ENCODE data around the gene SNRNP70. TPM values are rescaled to one million over a fixed set of nuclear protein-coding genes. Genes with fewer than 3 reads are reported as not detected.
A peak's percentile ranks its signal among the peaks of the same experiment; 100 is the strongest.

SNRNP70 gene, protein sequence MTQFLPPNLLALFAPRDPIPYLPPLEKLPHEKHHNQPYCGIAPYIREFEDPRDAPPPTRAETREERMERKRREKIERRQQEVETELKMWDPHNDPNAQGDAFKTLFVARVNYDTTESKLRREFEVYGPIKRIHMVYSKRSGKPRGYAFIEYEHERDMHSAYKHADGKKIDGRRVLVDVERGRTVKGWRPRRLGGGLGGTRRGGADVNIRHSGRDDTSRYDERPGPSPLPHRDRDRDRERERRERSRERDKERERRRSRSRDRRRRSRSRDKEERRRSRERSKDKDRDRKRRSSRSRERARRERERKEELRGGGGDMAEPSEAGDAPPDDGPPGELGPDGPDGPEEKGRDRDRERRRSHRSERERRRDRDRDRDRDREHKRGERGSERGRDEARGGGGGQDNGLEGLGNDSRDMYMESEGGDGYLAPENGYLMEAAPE
- total RNA-seq (2016; rRNA removed; fragmentation: Illumina TruSeq; extraction: Trizol), result 85.9 and 150 TPM in 2 replicates
- 11.5 and 14.5 TPM in 2 replicates for total RNA-seq (2016; cell fraction: cytosol; rRNA removed; fragmentation: Illumina TruSeq; extraction: Trizol; ENCODE audit: low read depth)
- total RNA-seq (2016; cell fraction: insoluble cytoplasmic fraction; rRNA removed; fragmentation: Illumina TruSeq; extraction: Trizol), result 75.6 and 153 TPM in 2 replicates
- total RNA-seq (2016; cell fraction: membrane; rRNA removed; fragmentation: Illumina TruSeq; extraction: Trizol), result 24.7 and 25.3 TPM in 2 replicates
- total RNA-seq (2016; cell fraction: nucleus; rRNA removed; fragmentation: Illumina TruSeq; extraction: Trizol), result 111 and 131 TPM in 2 replicates
- polyA plus RNA-seq (2011; rRNA removed), result 210 and 272 TPM in 2 replicates
- polyA plus RNA-seq (2011; cell fraction: cytosol; rRNA removed), result 54.3 and 101 TPM in 2 replicates
- polyA plus RNA-seq (2011; cell fraction: nucleus; rRNA removed), result 2,510 and 2,895 TPM in 2 replicates
- 150 and 238 TPM in 2 replicates for polyA plus RNA-seq (2012)
- 10.9 and 11.3 TPM in 2 replicates for polyA plus RNA-seq (2016; cell fraction: cytosol; fragmentation: Illumina TruSeq; extraction: Trizol; ENCODE audit: low read depth)
- polyA plus RNA-seq (2016; cell fraction: insoluble cytoplasmic fraction; fragmentation: Illumina TruSeq; extraction: Trizol; ENCODE audit: low read depth), result 110 and 134 TPM in 2 replicates
- 12.6 and 14.1 TPM in 2 replicates for polyA plus RNA-seq (2016; cell fraction: membrane; fragmentation: Illumina TruSeq; extraction: Trizol; ENCODE audit: low read depth)
- polyA plus RNA-seq (2016; cell fraction: nucleus; fragmentation: Illumina TruSeq; extraction: Trizol; ENCODE audit: insufficient read depth, low read depth), result 389 and 398 TPM in 2 replicates
- 69.0 and 98.0 TPM in 2 replicates for polyA minus RNA-seq (2011; rRNA and poly(A)+ RNA removed; ENCODE audit: low replicate concordance)
- 31.5 and 36.6 TPM in 2 replicates for polyA minus RNA-seq (2011; cell fraction: cytosol; rRNA and poly(A)+ RNA removed)
- polyA minus RNA-seq (2011; cell fraction: nucleus; rRNA and poly(A)+ RNA removed), result 105 and 134 TPM in 2 replicates
- percentile 89 among the genes with signal in this experiment for Bru-seq, nascent RNA
- BruChase-seq, experiment 1, labeled RNA remaining after a 6-hour chase, result percentile 95 among the genes with signal in this experiment
- percentile 92 among the genes with signal in this experiment for BruChase-seq, experiment 2, labeled RNA remaining after a 2-hour chase
- long read RNA-seq, experiment 1, transcript SNRNP70-206 (10 exons, 1,574 nt), result major isoform, 18 of 37 reads
- long read RNA-seq, experiment 1, transcript SNRNP70-201 (10 exons, 1,603 nt), result minor isoform, 6 of 37 reads
- long read RNA-seq, experiment 1, partial matches to known transcripts, result 4 of 37 reads
- long read RNA-seq, experiment 1, other reads (novel, unspliced or antisense), result 7 of 37 reads
- long read RNA-seq, experiment 2, transcript SNRNP70-206 (10 exons, 1,574 nt), result major isoform, 11 of 77 reads
- long read RNA-seq, experiment 2, partial matches to known transcripts, result 51 of 77 reads
- long read RNA-seq, experiment 2, other reads (novel, unspliced or antisense), result 10 of 77 reads

DNA sequence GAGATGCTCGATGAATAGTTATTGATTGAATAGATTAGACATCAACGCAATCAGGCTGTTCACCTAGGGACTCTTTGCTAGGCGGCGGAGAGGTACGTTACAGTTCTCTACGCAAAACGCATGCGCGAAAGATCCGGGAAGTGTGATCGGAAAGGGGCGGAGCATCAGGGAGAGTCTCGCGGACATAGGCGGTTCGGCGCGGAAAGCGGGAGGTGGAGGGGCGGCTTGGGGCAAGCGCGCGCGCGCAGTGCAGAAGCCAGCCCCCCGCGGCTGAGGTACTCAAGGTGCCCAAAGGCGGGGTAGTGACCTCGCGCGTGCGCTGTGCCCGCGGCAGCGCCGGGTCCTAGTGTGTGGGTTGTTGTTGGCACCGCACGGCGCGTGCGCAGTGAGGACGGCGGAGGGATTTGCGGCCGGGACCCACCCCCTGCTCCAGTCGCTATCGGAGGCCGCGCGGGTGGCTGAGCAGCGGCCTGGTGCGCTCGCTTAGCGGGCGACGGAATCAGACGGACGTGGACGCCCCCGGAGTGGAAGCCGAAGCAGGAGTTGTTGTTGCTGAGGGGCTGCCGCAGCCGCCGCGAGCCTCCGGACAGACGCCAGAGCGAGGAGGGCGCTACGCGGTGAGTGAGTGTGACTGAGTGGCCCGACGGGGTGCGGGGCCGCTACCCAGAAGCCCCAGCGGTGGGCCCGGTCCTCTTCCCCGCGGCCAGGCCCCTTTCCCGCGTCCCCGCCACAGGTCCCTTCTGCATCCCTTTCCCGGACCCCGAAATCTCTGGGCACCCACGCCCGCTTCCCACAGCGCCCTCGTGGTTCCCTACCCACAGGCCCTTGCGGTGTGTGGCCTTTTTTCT lies at the start of gene SNRNP70:
Gene SNRNP70, plus strand, starts transcription at position 432 of the 848 bp plus-strand sequence. CDS start 964 bp downstream, outside the sequence.
- 2% methylated on average over 31 of the region's 89 CpGs for WGBS (ENCODE audit: low lambda C conversion rate)
- in situ Hi-C loops (cut with HindIII; ENCODE audit: extremely low pct_ligation_motif_present, low pct_unique_long_range_greater_than_20kb) (no loop called here), intact Hi-C loops (cut with micrococcal nuclease; ENCODE audit: unreplicated experiment) (no loop called here)
- Histone ChIP-seq H3K27me3 (ENCODE audit: control insufficient read depth in 1 of 2, insufficient read depth in 2 of 2, low read length in 2 of 2) (no peaks in the 10 kb centered on the region; a peak in 1 of 5 replicates), H2AFZ (ENCODE audit: low read length) (peak within 1 kb of the TSS; percentile 24), H3K4me2 (ENCODE audit: low read depth, low read length) (peak within 1 kb of the TSS; percentile 99), H3K79me2 (ENCODE audit: insufficient read depth, low read length) (peaks cover 41% of the 10 kb centered on the region), H3K36me3 (replicated peaks in 1 of 2; ENCODE audit: control insufficient read depth in 1 of 2, insufficient read depth in 2 of 2, low read length in 2 of 2) (peaks cover 13 to 21% of the 10 kb centered on the region in 2 experiments), H3K9me3 (ENCODE audit: low read length) (no peaks in the 10 kb centered on the region; the same call in 1 of the 2 replicates), H3K27ac (ENCODE audit: extremely low read length, insufficient read depth, low read length) (peak within 1 kb of the TSS; percentile 94), H3K4me3 (replicated peaks in 1 of 3; ENCODE audit: insufficient read depth in 1 of 3, low read depth in 2 of 3, low read length in 3 of 3) (peak within 1 kb of the TSS; percentile 91 to 97 (median 93)), H4K20me1 (ENCODE audit: insufficient read depth, low read length) (peaks cover 38% of the 10 kb centered on the region), H3K9ac (ENCODE audit: insufficient read depth, low read depth, low read length) (peak within 1 kb of the TSS; percentile 99), H3K4me1 (ENCODE audit: insufficient read depth, low read length) (peaks cover 51% of the 10 kb centered on the region)
- ATAC-seq, result peak; percentile 91
- FAIRE-seq, result peak; percentile 82
- ChIA-PET CTCF (ENCODE audit: low intra/inter-chr PET ratio, low total read pairs) (no interaction called here), POLR2A (no interaction called here)
- no TSS peak for BruUV-seq (replicated peaks)
- peak; percentile 97 for DNase-seq (ENCODE audit: low spot score)
- TF ChIP-seq ZNF143 (CRISPR knock-in tag; IDR thresholded peaks at IDR 0.05) (peak; percentile 88), SOX13 (IDR thresholded peaks at IDR 0.05) (no peak), SOX13 (CRISPR knock-in tag; conservative IDR thresholded peaks at IDR 0.05 in 1 of 2, IDR thresholded peaks at IDR 0.05 in 1 of 2) (0 out of 4 replicates have a peak, but pooled peaks of 1 of the 2 experiments have one; percentile 28), DR1 (CRISPR knock-in tag; IDR thresholded peaks at IDR 0.05) (peak; percentile 74; the same call in 1 of the 2 replicates), ZNF747 (CRISPR knock-in tag; IDR thresholded peaks at IDR 0.05; ENCODE audit: borderline replicate concordance) (0 out of 2 replicates have a peak, but pooled peaks have one; percentile 27), ZBTB42 (CRISPR knock-in tag; IDR thresholded peaks at IDR 0.05) (0 out of 2 replicates have a peak, but pooled peaks have one; percentile 43), ATF7-NPFF (CRISPR knock-in tag; IDR thresholded peaks at IDR 0.05; ENCODE audit: low read depth) (peak; percentile 69; the same call in 1 of the 2 replicates), RFXANK (CRISPR knock-in tag; IDR thresholded peaks at IDR 0.05) (no peak)
- TF ChIP-seq, protein P1, sequence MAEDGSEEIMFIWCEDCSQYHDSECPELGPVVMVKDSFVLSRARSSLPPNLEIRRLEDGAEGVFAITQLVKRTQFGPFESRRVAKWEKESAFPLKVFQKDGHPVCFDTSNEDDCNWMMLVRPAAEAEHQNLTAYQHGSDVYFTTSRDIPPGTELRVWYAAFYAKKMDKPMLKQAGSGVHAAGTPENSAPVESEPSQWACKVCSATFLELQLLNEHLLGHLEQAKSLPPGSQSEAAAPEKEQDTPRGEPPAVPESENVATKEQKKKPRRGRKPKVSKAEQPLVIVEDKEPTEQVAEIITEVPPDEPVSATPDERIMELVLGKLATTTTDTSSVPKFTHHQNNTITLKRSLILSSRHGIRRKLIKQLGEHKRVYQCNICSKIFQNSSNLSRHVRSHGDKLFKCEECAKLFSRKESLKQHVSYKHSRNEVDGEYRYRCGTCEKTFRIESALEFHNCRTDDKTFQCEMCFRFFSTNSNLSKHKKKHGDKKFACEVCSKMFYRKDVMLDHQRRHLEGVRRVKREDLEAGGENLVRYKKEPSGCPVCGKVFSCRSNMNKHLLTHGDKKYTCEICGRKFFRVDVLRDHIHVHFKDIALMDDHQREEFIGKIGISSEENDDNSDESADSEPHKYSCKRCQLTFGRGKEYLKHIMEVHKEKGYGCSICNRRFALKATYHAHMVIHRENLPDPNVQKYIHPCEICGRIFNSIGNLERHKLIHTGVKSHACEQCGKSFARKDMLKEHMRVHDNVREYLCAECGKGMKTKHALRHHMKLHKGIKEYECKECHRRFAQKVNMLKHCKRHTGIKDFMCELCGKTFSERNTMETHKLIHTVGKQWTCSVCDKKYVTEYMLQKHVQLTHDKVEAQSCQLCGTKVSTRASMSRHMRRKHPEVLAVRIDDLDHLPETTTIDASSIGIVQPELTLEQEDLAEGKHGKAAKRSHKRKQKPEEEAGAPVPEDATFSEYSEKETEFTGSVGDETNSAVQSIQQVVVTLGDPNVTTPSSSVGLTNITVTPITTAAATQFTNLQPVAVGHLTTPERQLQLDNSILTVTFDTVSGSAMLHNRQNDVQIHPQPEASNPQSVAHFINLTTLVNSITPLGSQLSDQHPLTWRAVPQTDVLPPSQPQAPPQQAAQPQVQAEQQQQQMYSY (CRISPR knock-in tag; IDR thresholded peaks at IDR 0.05), result peak; percentile 60; the same call in 1 of the 2 replicates
- TF ChIP-seq, protein P2, sequence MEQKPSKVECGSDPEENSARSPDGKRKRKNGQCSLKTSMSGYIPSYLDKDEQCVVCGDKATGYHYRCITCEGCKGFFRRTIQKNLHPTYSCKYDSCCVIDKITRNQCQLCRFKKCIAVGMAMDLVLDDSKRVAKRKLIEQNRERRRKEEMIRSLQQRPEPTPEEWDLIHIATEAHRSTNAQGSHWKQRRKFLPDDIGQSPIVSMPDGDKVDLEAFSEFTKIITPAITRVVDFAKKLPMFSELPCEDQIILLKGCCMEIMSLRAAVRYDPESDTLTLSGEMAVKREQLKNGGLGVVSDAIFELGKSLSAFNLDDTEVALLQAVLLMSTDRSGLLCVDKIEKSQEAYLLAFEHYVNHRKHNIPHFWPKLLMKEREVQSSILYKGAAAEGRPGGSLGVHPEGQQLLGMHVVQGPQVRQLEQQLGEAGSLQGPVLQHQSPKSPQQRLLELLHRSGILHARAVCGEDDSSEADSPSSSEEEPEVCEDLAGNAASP (CRISPR knock-in tag; IDR thresholded peaks at IDR 0.05; ENCODE audit: borderline replicate concordance), result no peak
